GM18907 (cell line): ENCODE measurements around the gene DUSP5.
"Not testable (repeated sequence)": the region's sequence is repeated elsewhere in the genome, so short reads cannot be mapped to it uniquely, and the experiment has no call there.

Experiments used
- ATAC-seq: cut with Tn5 transposase; IDR thresholded peaks from one replicate; pipeline ENCODE4 v1.9.1; 2021; ENCODE audit warnings: mild to moderate bottlenecking, moderate library complexity; ENCODE audit not compliant: unreplicated experiment

Gene DUSP5

DNA sequence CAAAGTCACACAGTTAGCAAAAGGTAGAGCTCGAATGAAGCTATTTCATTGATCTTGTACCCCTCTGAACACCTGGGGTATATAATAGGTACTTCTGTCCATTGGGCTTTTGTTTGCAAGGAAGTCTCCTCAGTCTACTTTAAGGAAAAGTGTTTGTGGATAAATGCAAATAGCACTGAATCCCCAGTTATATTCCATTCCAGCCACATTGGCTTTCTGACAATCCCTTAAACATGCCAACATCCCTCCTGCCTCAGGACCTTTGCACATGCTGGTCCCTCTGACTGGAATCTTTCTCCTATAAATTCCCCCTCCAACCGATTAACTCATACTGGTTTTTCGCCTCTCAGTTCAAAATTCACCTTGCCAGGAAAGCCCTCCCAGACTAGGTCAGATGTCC is 17.1 kb downstream of the DUSP5 start:
- ATAC-seq, result no peak

- ATAC-seq, result no peak
Measured at GRCh38 chr10:110516815-110517492, 19.2 kb downstream of the DUSP5 start.

- ATAC-seq, result no peak
Measured at GRCh38 chr10:110522365-110522988, 24.8 kb downstream of the DUSP5 start.

- ATAC-seq, result no peak
Measured at GRCh38 chr10:110523736-110524135, 26.0 kb downstream of the DUSP5 start.

- no peak for ATAC-seq
Measured at GRCh38 chr10:110524179-110524858, 26.6 kb downstream of the DUSP5 start.

DNA sequence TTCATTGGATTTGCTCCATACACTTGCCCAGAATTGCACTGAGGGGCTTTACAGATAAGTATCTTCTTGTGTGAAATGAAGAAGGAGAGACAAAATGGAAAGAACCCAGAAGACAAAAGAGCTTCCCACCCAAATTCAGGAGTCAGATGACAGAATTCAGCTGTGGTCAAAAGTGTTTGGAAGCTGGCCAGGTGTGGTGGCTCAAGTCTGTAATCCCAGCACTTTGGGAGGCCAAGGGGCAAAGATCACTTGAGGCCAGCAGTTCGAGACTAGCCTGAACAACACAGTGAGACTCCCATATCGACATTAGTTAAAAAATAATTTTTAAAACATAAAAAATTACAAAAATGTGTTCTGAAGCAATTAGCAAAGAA is 27.1 kb downstream of the DUSP5 start:
- no peak for ATAC-seq

DNA sequence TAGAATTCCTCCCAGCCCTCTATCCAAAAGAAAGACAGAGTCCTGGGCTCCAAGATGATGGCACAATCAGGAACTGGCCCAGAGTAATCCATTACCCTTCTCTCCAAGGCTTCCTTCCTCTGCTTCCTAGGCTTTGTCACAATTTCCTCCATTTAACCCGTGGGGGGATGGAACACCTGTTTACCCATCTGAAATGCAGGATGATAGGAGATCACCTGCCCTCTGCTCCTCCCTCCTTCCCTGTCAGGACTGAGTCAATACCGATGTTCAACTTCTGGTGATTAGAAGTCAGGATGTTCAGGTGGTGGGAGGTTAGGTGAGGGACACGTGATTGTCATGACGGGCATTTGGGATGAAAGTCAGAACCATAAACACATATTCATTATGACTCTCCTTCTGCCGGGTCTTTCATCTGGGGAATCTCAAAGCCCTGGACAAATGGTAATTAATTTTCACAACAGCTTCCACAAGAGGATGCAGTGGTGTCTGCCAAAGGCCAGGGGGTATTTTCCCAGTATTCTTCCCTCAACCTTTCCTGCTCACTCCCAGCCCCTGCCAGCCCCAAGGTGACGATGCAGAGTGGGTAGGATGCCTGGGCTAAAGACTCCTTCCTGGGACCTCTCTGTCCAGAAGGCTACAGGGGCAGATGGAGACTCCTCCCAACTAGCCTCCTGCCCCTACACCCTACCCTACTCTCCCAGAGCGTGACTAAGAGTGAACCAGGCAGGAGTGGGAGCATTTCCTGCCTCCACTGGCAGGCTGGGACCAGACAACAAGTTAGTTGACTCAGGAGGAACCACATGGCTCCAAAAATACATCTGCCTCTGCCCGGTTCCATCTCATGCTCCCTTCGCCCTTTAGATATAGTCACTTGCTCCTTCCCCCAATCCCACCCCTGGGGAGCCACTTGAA is 27.9 kb downstream of the DUSP5 start:
- ATAC-seq, result no peak

DNA sequence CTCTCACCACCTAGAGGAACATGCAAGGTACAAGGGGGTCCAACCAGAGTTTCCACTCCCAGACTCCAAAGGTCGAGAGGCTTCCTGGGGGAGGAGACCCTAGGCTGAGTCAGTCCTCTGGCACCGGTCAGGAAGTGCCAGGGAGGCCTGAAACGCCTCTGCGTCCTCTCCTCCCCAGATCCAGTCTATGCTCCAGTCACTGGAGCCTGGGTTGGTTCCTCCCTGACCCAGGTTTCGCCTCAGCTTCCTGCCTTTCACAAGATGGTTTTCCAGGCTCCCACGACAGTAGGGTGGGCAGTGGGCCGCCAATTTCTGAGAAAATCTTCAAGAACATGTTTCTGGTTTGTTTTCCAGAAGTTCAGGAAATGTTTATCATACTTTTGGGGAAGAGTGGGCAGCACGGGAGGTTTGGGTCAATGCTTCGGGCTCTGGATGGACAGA is 30.0 kb downstream of the DUSP5 start:
- ATAC-seq, result no peak

- peak; percentile 7 for ATAC-seq
Measured at GRCh38 chr10:110528224-110528996, 30.7 kb downstream of the DUSP5 start.

GRCh38 chr10:110528997-110529524 is 31.4 kb downstream of the DUSP5 start:
- ATAC-seq, result peak; percentile 80

DNA sequence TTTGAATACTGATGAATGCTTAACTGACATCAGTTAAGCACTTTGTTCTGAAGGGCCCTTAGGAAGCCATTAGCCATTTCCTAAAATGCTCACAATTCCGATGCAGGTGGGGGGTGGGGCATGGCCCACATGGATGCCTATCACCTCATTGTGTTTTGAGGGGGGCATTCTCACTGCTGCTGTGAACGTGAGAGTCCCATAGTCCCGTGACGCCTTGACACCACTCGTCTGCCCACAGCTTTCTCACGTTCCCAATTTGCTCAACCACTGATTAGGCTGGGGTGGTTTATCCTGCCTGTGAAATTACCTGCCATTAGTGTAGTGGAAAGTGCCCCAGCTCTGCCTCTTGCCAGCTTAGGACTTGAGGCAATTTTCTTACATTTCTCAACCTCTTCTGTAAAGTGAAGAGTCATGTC is 31.9 kb downstream of the DUSP5 start:
- no peak for ATAC-seq

DNA sequence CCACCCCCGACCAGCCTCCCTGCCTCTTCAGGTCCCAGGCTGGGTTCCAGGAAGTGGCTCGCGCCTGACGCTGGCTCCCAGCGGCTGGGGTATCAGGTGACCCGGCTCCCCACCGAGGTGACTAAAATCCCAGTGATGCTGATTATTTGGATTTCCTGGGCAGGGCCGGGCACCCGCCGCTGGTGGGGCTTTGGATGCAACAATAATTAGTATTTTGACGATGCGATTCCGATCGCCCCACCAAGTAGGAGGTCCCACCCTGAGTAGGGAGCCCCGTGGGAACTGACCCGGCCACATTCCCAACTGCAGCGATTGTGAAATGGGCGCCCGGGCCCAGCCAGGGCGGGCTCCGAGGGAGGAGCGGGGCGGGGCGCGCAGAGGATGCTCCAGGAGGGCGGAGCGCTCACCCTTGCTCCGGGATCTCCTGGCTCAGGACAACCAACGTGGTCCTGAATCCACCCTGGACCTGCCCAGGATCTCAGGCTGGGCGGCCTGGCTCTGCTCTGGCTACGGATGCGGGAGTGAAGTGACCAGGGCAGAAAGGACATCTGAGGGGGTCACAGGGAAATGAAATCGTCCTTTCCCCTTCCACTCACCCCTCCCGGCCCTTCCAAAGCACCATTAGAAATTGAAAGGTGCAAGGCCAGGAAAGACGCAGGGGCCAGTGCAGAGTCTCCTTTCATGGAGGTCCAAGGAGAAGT is 32.6 kb downstream of the DUSP5 start:
- no peak for ATAC-seq

GRCh38 chr10:110531687-110532086 is 34.0 kb downstream of the DUSP5 start:
- ATAC-seq, result no peak

GRCh38 chr10:110532628-110533027 is 34.9 kb downstream of the DUSP5 start:
- ATAC-seq, result not testable (repeated sequence)

- ATAC-seq, result no peak
Measured at GRCh38 chr10:110533149-110533548, 35.4 kb downstream of the DUSP5 start.

DNA sequence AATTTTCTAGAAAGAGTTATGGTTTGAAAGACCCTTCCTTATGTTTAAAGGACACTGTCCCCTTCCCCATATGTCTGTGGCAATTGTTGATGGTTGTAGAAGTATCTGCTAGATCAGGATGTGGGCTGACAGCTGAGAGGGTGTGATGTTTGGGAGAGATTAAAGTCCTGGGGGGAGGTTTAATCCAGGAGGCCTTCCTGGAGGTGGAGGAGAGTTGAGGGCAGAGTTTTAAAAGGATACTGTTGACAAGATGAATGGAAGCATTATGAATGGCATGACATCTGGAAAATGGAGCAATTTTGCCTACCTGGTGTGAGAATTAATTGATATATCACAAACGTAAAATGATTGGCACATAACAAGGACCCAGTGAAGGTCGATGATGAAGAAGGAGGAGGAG is 36.9 kb downstream of the DUSP5 start:
- ATAC-seq, result no peak

- ATAC-seq, result peak; percentile 92
Measured at GRCh38 chr10:110535958-110536891, 38.5 kb downstream of the DUSP5 start.

- ATAC-seq, result no peak
Measured at GRCh38 chr10:110539091-110539490, 41.4 kb downstream of the DUSP5 start.
